Tibial nerve (tissue), 4 donors: ENCODE measurements around the gene GLYAT.

Experiments
- CTCF ChIP-seq, 5 experiments: fragments of 200-600 bp in 3 of 5; fragments of 450-650 bp in 2 of 5; sonication (generic) in 3 of 5; IDR thresholded peaks; one replicate each; pipeline ENCODE4 v1.5.1; 2016 to 2019; ENCODE audit warnings: antibody characterized with exemption in 5 of 5, mild to moderate bottlenecking in 3 of 5, moderate library complexity in 2 of 5
- EP300 ChIP-seq, 2 donors: sonication (generic); formaldehyde crosslinking; IDR thresholded peaks; one replicate each; pipeline ENCODE4 v1.6.1; 2017; ENCODE audit warnings: antibody characterized with exemption in 2 of 2, mild to moderate bottlenecking in 1 of 2
- POLR2A ChIP-seq, 2 donors: fragments of 450-650 bp; IDR thresholded peaks; one replicate each; pipeline ENCODE4 v1.6.1; 2017; ENCODE audit warnings: antibody characterized with exemption in 2 of 2, mild to moderate bottlenecking in 2 of 2, moderate library complexity in 2 of 2

DNA sequence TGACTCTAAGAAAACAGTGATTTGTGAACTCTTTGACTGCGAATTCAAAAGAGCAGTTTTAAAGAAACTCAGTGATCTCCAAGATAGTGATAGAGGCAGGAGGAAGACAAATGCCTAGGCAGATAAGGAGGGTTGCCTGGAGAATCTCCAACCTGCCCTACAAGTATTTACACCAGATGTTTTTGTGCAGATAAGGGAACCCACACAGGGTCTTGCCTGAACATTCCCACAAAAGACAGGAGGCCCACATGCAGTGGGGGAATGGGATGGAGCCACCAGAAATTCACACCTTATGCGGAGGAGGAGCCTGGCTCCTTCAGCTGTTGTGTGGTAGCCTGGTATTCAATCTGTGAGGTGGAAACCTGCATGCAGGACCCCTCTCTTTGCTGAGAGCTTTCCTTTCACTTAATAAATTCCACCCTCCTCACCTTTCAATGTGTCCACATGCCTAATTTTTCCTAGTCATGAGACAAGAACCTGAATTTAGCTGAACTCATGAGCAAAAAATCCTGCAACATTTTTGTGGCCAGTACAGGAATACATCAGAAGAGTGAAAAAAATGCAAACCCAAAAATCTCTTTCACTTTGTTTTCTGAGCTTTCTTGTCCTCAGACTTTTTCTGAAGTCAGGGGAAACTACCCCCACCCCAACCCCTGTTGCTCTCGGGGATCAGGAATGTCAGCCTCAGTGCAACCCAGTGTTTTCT, 8.1 kb upstream of the GLYAT start:
- TF ChIP-seq CTCF (IDR thresholded peaks at IDR 0.05) (no peak), POLR2A (IDR thresholded peaks at IDR 0.05) (no peak), EP300 (IDR thresholded peaks at IDR 0.05) (no peak)
